Activated CD8-positive, alpha-beta memory T cell treated with anti-CD3 and anti-CD28 coated beads, Interleukin-2, amount 50 U/mL, for 48 hours (primary cell): ENCODE results near the gene SEC22A.
"Not testable (repeated sequence)": the region's sequence is repeated elsewhere in the genome, so short reads cannot be mapped to it uniquely, and the experiment has no call there.

Experiments used
- DNase-seq: peaks from one replicate; pipeline ENCODE4 v3.0.0-alpha.2; 2020

The SEC22A gene

GRCh38 chr3:123186695-123187094 is 15.0 kb upstream of the SEC22A start:
- DNase-seq: no peak

- no peak for DNase-seq
These were observed 13.7 kb upstream of the SEC22A start for GRCh38 chr3:123188058-123188457.

GRCh38 chr3:123193448-123194101 is 8.2 kb upstream of the SEC22A start:
- no peak for DNase-seq

GRCh38 chr3:123194552-123194951 is 7.2 kb upstream of the SEC22A start:
- DNase-seq: no peak

- no peak for DNase-seq
These were observed 3.4 kb upstream of the SEC22A start for GRCh38 chr3:123198372-123198771.

- no peak for DNase-seq
These were observed 553 bp upstream of the SEC22A start for GRCh38 chr3:123201223-123201556.

GRCh38 chr3:123202451-123202850 is 708 bp downstream of the SEC22A start:
- DNase-seq: no peak

- no peak for DNase-seq
These were observed 17.2 kb downstream of the SEC22A start for GRCh38 chr3:123218990-123219389.

GRCh38 chr3:123221369-123221768 is 19.6 kb downstream of the SEC22A start:
- DNase-seq: not testable (repeated sequence)

- DNase-seq: no peak
These were observed 23.3 kb downstream of the SEC22A start for GRCh38 chr3:123225016-123225415.

- no peak for DNase-seq
These were observed 24.8 kb downstream of the SEC22A start for GRCh38 chr3:123226549-123226948.

GRCh38 chr3:123229145-123229544 is 27.4 kb downstream of the SEC22A start:
- DNase-seq: no peak

GRCh38 chr3:123236902-123237301 is 35.2 kb downstream of the SEC22A start:
- no peak for DNase-seq

- DNase-seq: not testable (repeated sequence)
These were observed 37.4 kb downstream of the SEC22A start for GRCh38 chr3:123239186-123239585.

- DNase-seq: no peak
These were observed 38.0 kb downstream of the SEC22A start for GRCh38 chr3:123239756-123240155.

GRCh38 chr3:123244128-123244527 is 42.4 kb downstream of the SEC22A start:
- no peak for DNase-seq

- DNase-seq: no peak
These were observed 45.1 kb downstream of the SEC22A start for GRCh38 chr3:123246866-123247265.

GRCh38 chr3:123256256-123256655 is 54.5 kb downstream of the SEC22A start:
- no peak for DNase-seq

GRCh38 chr3:123258359-123258758 is 56.6 kb downstream of the SEC22A start:
- DNase-seq: no peak

GRCh38 chr3:123258811-123259420 is 57.2 kb downstream of the SEC22A start:
- no peak for DNase-seq

- no peak for DNase-seq
These were observed 59.9 kb downstream of the SEC22A start for GRCh38 chr3:123261666-123262065.

GRCh38 chr3:123262226-123262625 is 60.5 kb downstream of the SEC22A start:
- no peak for DNase-seq

- DNase-seq: no peak
These were observed 61.1 kb downstream of the SEC22A start for GRCh38 chr3:123262868-123263267.

- DNase-seq: no peak
These were observed 62.2 kb downstream of the SEC22A start for GRCh38 chr3:123263941-123264340.

GRCh38 chr3:123267821-123268220 is 66.1 kb downstream of the SEC22A start:
- no peak for DNase-seq
